Measurements from ENCODE around the gene SYNGR3. TPM values are rescaled to one million over a fixed set of nuclear protein-coding genes. Genes with fewer than 3 reads are reported as not detected.

The SYNGR3 gene
- polyA plus RNA-seq, 1 donor from 2014 or later: 61.0 TPM

DNA sequence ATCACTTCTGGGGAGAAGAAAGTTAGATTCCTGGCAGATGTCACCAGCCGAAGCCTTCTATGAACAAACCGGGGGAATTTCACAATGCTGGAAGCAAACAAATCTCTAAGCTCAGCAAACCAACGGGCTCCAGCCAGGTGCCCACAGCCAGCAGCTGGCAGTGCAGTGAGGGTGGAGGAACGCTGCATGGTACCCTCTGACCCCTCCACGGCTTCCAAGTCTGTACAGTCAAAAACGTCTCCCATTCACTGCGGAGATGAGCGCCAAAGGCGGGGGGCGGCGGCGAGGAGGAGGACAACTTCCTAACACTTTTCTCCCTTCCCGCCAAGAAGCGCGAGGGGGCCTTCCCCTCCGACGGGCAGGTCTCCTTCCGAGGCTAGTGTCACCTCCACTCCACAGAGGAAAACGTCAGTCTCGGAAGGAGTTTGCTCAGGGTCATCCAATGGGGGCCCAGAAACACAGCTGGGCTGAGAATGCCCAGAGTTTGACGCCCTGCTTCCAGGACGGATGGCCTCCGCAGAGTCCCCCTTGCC, 18.9 kb downstream of the SYNGR3 start:
- peak overlapping the region; percentile 87 for H3K4me3 ChIP-seq (ENCODE audit: low read length)
- H3F3A ChIP-seq (ENCODE audit: insufficient read depth, low read length, poor library complexity, severe bottlenecking): no peaks in the 10 kb centered on the region
- H3K9me2 ChIP-seq (ENCODE audit: insufficient read depth, low read length): no peaks in the 10 kb centered on the region
- no peak overlapping the region for H2AFZ ChIP-seq (ENCODE audit: low read depth, low read length)
- H3K27ac ChIP-seq (ENCODE audit: low read length): peak overlapping the region; percentile 19
- peak overlapping the region; percentile 75 for H3K9ac ChIP-seq (ENCODE audit: low read length)
- TF ChIP-seq RAD21 (conservative IDR thresholded peaks at IDR 0.05): no peak
- no peak for TF ChIP-seq POLR2AphosphoS5 (IDR thresholded peaks at IDR 0.05)
- no peak for TF ChIP-seq EP300 (conservative IDR thresholded peaks at IDR 0.05; ENCODE audit: poor library complexity, severe bottlenecking)
- TF ChIP-seq TAF1 (IDR thresholded peaks at IDR 0.05; ENCODE audit: low read depth): no peak
- no peak for TF ChIP-seq EZH2 (IDR thresholded peaks at IDR 0.05; ENCODE audit: borderline replicate concordance, insufficient read depth, low read length, poor library complexity, severe bottlenecking)
- no peak for TF ChIP-seq MXI1 (conservative IDR thresholded peaks at IDR 0.05; ENCODE audit: poor library complexity, severe bottlenecking)
- no peak for TF ChIP-seq SMC3 (conservative IDR thresholded peaks at IDR 0.05; ENCODE audit: poor library complexity)
- no peak for TF ChIP-seq CTCF (IDR thresholded peaks at IDR 0.05; ENCODE audit: poor library complexity, severe bottlenecking)
- no peak for TF ChIP-seq REST (IDR thresholded peaks at IDR 0.05; ENCODE audit: borderline replicate concordance)
- no peaks in the 10 kb centered on the region for H3K27me3 ChIP-seq (ENCODE audit: insufficient read depth, low read depth, low read length)
- peaks cover 5% of the 10 kb centered on the region for H4K20me1 ChIP-seq (ENCODE audit: insufficient read depth)
- H3K4me2 ChIP-seq (ENCODE audit: low read length): peak overlapping the region; percentile 34
- peaks cover 46% of the 10 kb centered on the region for H3K79me2 ChIP-seq (replicated peaks; ENCODE audit: insufficient read depth, low read length)
- H3K36me3 ChIP-seq (ENCODE audit: insufficient read depth, low read length): no peaks in the 10 kb centered on the region
- H3K9me3 ChIP-seq (ENCODE audit: low read length): no peaks in the 10 kb centered on the region

DNA sequence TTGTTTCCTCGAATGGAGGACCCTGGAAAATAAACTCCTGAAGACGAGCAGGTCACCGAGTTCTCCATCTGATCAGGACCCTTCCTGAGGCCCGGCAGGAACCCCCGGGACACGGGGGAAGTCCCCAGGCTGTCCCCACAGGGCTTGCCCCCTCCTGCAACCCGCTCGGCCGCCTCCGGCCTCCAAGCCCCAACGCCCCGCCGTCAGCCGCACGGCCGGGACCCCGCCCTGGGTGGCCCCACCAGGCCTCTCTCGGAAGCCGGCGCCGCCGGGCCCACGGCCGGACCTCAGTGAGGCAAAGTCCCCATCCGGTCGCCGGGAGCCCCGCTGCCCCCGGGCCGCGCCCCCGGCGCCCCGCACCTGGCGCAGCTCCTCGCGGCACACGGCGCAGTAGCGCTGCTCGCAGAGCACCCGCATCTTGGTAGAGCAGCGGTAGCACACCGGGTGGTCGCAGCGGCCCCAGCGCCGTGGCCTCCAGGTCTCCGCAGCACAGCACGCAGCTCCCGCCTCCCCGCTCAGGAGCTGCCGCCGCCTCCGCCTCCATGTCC, 19.5 kb downstream of the SYNGR3 start:
- H3K9me3 ChIP-seq (ENCODE audit: low read length): no peaks in the 10 kb centered on the region
- H3K9me2 ChIP-seq (ENCODE audit: insufficient read depth, low read length): no peaks in the 10 kb centered on the region
- no peaks in the 10 kb centered on the region for H3K36me3 ChIP-seq (ENCODE audit: insufficient read depth, low read length)
- no peaks in the 10 kb centered on the region for H3K27me3 ChIP-seq (ENCODE audit: insufficient read depth, low read depth, low read length)
- peaks cover 5% of the 10 kb centered on the region for H4K20me1 ChIP-seq (ENCODE audit: insufficient read depth)
- H3F3A ChIP-seq (ENCODE audit: insufficient read depth, low read length, poor library complexity, severe bottlenecking): no peaks in the 10 kb centered on the region
- TF ChIP-seq CTCF (IDR thresholded peaks at IDR 0.05; ENCODE audit: poor library complexity, severe bottlenecking) (no peak), EZH2 (IDR thresholded peaks at IDR 0.05; ENCODE audit: borderline replicate concordance, insufficient read depth, low read length, poor library complexity, severe bottlenecking) (no peak), EP300 (conservative IDR thresholded peaks at IDR 0.05; ENCODE audit: poor library complexity, severe bottlenecking) (no peak), POLR2AphosphoS5 (IDR thresholded peaks at IDR 0.05) (no peak), RAD21 (conservative IDR thresholded peaks at IDR 0.05) (no peak), MXI1 (conservative IDR thresholded peaks at IDR 0.05; ENCODE audit: poor library complexity, severe bottlenecking) (no peak), SMC3 (conservative IDR thresholded peaks at IDR 0.05; ENCODE audit: poor library complexity) (no peak), REST (IDR thresholded peaks at IDR 0.05; ENCODE audit: borderline replicate concordance) (no peak), TAF1 (IDR thresholded peaks at IDR 0.05; ENCODE audit: low read depth) (no peak)
- H3K4me3 ChIP-seq (ENCODE audit: low read length): peak overlapping the region; percentile 87
- no peak overlapping the region for H2AFZ ChIP-seq (ENCODE audit: low read depth, low read length)
- peak overlapping the region; percentile 19 for H3K27ac ChIP-seq (ENCODE audit: low read length)
- H3K79me2 ChIP-seq (replicated peaks; ENCODE audit: insufficient read depth, low read length): peaks cover 46% of the 10 kb centered on the region
- peak overlapping the region; percentile 75 for H3K9ac ChIP-seq (ENCODE audit: low read length)
- H3K4me2 ChIP-seq (ENCODE audit: low read length): peak overlapping the region; percentile 34
